ENCODE data around the gene HBE1. TPM values are rescaled to one million over a fixed set of nuclear protein-coding genes. Genes with fewer than 3 reads are reported as not detected.

HBE1 gene
- total RNA-seq, 2 experiments from 2014 or later, result not detected

GRCh38 chr11:5289696-5290095 lies 20.0 kb upstream of the HBE1 start:
- H3K36me3 Mint-ChIP-seq, result no peaks in the 10 kb centered on the region
- DNase-seq, result no peak
- H3K4me3 Mint-ChIP-seq, result no peak overlapping the region
- H3K27me3 Mint-ChIP-seq, result no peaks in the 10 kb centered on the region
- no peak overlapping the region for H3K27ac Mint-ChIP-seq
- H3K4me1 Mint-ChIP-seq, result no peaks in the 10 kb centered on the region
- no peaks in the 10 kb centered on the region for H3K9me3 Mint-ChIP-seq

GRCh38 chr11:5288906-5289550 lies 19.3 kb upstream of the HBE1 start:
- Mint-ChIP-seq H3K36me3 (no peaks in the 10 kb centered on the region), H3K27me3 (no peaks in the 10 kb centered on the region), H3K9me3 (no peaks in the 10 kb centered on the region), H3K4me3 (no peak overlapping the region), H3K27ac (no peak overlapping the region), H3K4me1 (no peaks in the 10 kb centered on the region)
- no peak for DNase-seq

- H3K27ac Mint-ChIP-seq, result no peak overlapping the region
- H3K9me3 Mint-ChIP-seq, result no peaks in the 10 kb centered on the region
- no peak for DNase-seq
- no peak overlapping the region for H3K4me3 Mint-ChIP-seq
- no peaks in the 10 kb centered on the region for H3K36me3 Mint-ChIP-seq
- no peaks in the 10 kb centered on the region for H3K27me3 Mint-ChIP-seq
- no peaks in the 10 kb centered on the region for H3K4me1 Mint-ChIP-seq
Measured at GRCh38 chr11:5288108-5288905, 18.6 kb upstream of the HBE1 start.

GRCh38 chr11:5286901-5287300 lies 17.2 kb upstream of the HBE1 start:
- no peak for DNase-seq
- no peak overlapping the region for H3K27ac Mint-ChIP-seq
- H3K27me3 Mint-ChIP-seq, result no peaks in the 10 kb centered on the region
- no peaks in the 10 kb centered on the region for H3K36me3 Mint-ChIP-seq
- H3K9me3 Mint-ChIP-seq, result no peaks in the 10 kb centered on the region
- no peaks in the 10 kb centered on the region for H3K4me1 Mint-ChIP-seq
- no peak overlapping the region for H3K4me3 Mint-ChIP-seq

GRCh38 chr11:5286351-5286750 lies 16.6 kb upstream of the HBE1 start:
- H3K9me3 Mint-ChIP-seq, result no peaks in the 10 kb centered on the region
- no peaks in the 10 kb centered on the region for H3K27me3 Mint-ChIP-seq
- H3K4me3 Mint-ChIP-seq, result no peak overlapping the region
- H3K4me1 Mint-ChIP-seq, result no peaks in the 10 kb centered on the region
- H3K36me3 Mint-ChIP-seq, result no peaks in the 10 kb centered on the region
- DNase-seq, result no peak
- no peak overlapping the region for H3K27ac Mint-ChIP-seq

GRCh38 chr11:5285703-5286340 lies 16.1 kb upstream of the HBE1 start:
- Mint-ChIP-seq H3K27me3 (no peaks in the 10 kb centered on the region), H3K9me3 (no peaks in the 10 kb centered on the region), H3K4me3 (no peak overlapping the region), H3K36me3 (no peaks in the 10 kb centered on the region), H3K27ac (no peak overlapping the region), H3K4me1 (no peaks in the 10 kb centered on the region)
- no peak for DNase-seq

- H3K27ac Mint-ChIP-seq, result no peak overlapping the region
- no peak for DNase-seq
- H3K36me3 Mint-ChIP-seq, result no peaks in the 10 kb centered on the region
- no peak overlapping the region for H3K4me3 Mint-ChIP-seq
- no peaks in the 10 kb centered on the region for H3K4me1 Mint-ChIP-seq
- H3K9me3 Mint-ChIP-seq, result no peaks in the 10 kb centered on the region
- H3K27me3 Mint-ChIP-seq, result no peaks in the 10 kb centered on the region
Measured at GRCh38 chr11:5284637-5285036, 14.9 kb upstream of the HBE1 start.

- no peaks in the 10 kb centered on the region for H3K27me3 Mint-ChIP-seq
- H3K9me3 Mint-ChIP-seq, result no peaks in the 10 kb centered on the region
- H3K36me3 Mint-ChIP-seq, result no peaks in the 10 kb centered on the region
- no peak for DNase-seq
- no peak overlapping the region for H3K27ac Mint-ChIP-seq
- no peaks in the 10 kb centered on the region for H3K4me1 Mint-ChIP-seq
- no peak overlapping the region for H3K4me3 Mint-ChIP-seq
Measured at GRCh38 chr11:5283882-5284281, 14.1 kb upstream of the HBE1 start.

GRCh38 chr11:5283086-5283485 lies 13.3 kb upstream of the HBE1 start:
- no peaks in the 10 kb centered on the region for H3K9me3 Mint-ChIP-seq
- H3K4me3 Mint-ChIP-seq, result no peak overlapping the region
- no peaks in the 10 kb centered on the region for H3K27me3 Mint-ChIP-seq
- no peak overlapping the region for H3K27ac Mint-ChIP-seq
- no peaks in the 10 kb centered on the region for H3K4me1 Mint-ChIP-seq
- no peaks in the 10 kb centered on the region for H3K36me3 Mint-ChIP-seq
- DNase-seq, result no peak

GRCh38 chr11:5282628-5283027 lies 12.9 kb upstream of the HBE1 start:
- no peaks in the 10 kb centered on the region for H3K27me3 Mint-ChIP-seq
- no peaks in the 10 kb centered on the region for H3K36me3 Mint-ChIP-seq
- H3K4me3 Mint-ChIP-seq, result no peak overlapping the region
- H3K9me3 Mint-ChIP-seq, result no peaks in the 10 kb centered on the region
- no peaks in the 10 kb centered on the region for H3K4me1 Mint-ChIP-seq
- H3K27ac Mint-ChIP-seq, result no peak overlapping the region
- DNase-seq, result no peak

GRCh38 chr11:5281596-5281995 lies 11.9 kb upstream of the HBE1 start:
- Mint-ChIP-seq H3K9me3 (no peaks in the 10 kb centered on the region), H3K27me3 (no peaks in the 10 kb centered on the region), H3K36me3 (no peaks in the 10 kb centered on the region), H3K27ac (no peak overlapping the region), H3K4me3 (no peak overlapping the region), H3K4me1 (no peaks in the 10 kb centered on the region)
- DNase-seq, result no peak

- Mint-ChIP-seq H3K27ac (no peak overlapping the region), H3K9me3 (no peaks in the 10 kb centered on the region), H3K27me3 (no peaks in the 10 kb centered on the region), H3K36me3 (no peaks in the 10 kb centered on the region), H3K4me3 (no peak overlapping the region), H3K4me1 (no peaks in the 10 kb centered on the region)
- no peak for DNase-seq
Measured at GRCh38 chr11:5280582-5281102, 10.9 kb upstream of the HBE1 start.

- Mint-ChIP-seq H3K27me3 (no peaks in the 10 kb centered on the region), H3K9me3 (no peaks in the 10 kb centered on the region), H3K4me3 (no peak overlapping the region), H3K27ac (no peak overlapping the region), H3K36me3 (no peaks in the 10 kb centered on the region), H3K4me1 (no peaks in the 10 kb centered on the region)
- DNase-seq, result no peak
Measured at GRCh38 chr11:5279471-5280090, 9.8 kb upstream of the HBE1 start.

GRCh38 chr11:5277807-5278382 lies 8.2 kb upstream of the HBE1 start:
- H3K36me3 Mint-ChIP-seq, result no peaks in the 10 kb centered on the region
- H3K4me1 Mint-ChIP-seq, result no peaks in the 10 kb centered on the region
- H3K9me3 Mint-ChIP-seq, result no peaks in the 10 kb centered on the region

GRCh38 chr11:5276697-5277096 lies 7.0 kb upstream of the HBE1 start:
- no peaks in the 10 kb centered on the region for H3K36me3 Mint-ChIP-seq
- H3K9me3 Mint-ChIP-seq, result no peaks in the 10 kb centered on the region
- DNase-seq, result no peak
- peaks cover under 1% of the 10 kb centered on the region for H3K27me3 Mint-ChIP-seq
- H3K4me3 Mint-ChIP-seq, result no peak overlapping the region
- H3K4me1 Mint-ChIP-seq, result no peaks in the 10 kb centered on the region
- H3K27ac Mint-ChIP-seq, result no peak overlapping the region

More at GRCh38 chr11:5277807-5278382, 8.2 kb upstream of the HBE1 start:
- no peak overlapping the region for H3K27ac Mint-ChIP-seq
- no peaks in the 10 kb centered on the region for H3K27me3 Mint-ChIP-seq
- H3K4me3 Mint-ChIP-seq, result no peak overlapping the region
- DNase-seq, result no peak

All from activated naive CD8-positive, alpha-beta T cell treated with anti-CD3 and anti-CD28 coated beads for 36 hours (primary cell).